ENCODE results near the gene PLAC9.
"Not testable (repeated sequence)": the region's sequence is repeated elsewhere in the genome, so short reads cannot be mapped to it uniquely, and the experiment has no call there.

PLAC9 gene

GRCh38 chr10:80132299-80133139 lies at the start of gene PLAC9:
Gene PLAC9 (plus strand): TSS chr10:80132730. CDS start chr10:80132763, 33 bp downstream.
- DNase-seq, result no peak

DNA sequence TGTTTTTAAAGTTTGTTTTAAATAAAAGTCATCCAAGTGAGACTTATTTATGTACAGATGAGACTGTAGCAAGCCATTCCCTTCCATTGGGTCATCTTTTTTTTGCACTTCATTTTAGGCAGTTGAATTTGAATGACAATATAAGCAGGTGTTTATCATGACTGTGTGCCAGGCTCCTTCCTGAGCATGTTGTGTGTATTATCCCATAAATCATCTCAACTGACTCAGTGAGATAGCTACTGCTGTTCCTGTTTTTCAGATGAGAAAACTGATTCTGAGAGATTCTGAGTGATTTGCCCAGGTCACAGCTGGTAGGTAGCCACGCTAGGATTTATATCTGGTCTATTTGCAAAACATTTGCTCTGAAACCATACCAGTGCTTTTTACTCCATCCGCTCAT lies 42.4 kb upstream of the PLAC9 start:
- DNase-seq, result no peak

- DNase-seq, result no peak
Observed at GRCh38 chr10:80094231-80094630, 38.3 kb upstream of the PLAC9 start.

DNA sequence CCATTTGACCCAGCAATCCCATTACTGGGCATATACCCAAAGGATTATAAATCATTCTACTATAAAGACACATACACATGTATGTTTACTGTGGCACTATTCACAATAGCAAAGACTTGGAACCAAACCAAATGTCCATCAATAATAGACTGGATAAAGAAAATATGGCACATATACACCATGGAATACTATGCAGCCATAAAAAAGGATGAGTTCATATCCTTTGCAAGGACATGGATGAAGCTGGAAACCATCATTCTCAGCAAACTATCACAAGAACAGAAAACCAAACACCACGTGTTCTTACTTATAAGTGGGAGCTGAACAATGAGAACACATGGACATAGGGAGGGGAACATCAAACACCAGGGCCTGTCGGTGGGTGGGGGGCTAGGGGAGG lies 34.3 kb upstream of the PLAC9 start:
- not testable (repeated sequence) for DNase-seq

GRCh38 chr10:80099295-80099694 lies 33.2 kb upstream of the PLAC9 start:
- not testable (repeated sequence) for DNase-seq

DNA sequence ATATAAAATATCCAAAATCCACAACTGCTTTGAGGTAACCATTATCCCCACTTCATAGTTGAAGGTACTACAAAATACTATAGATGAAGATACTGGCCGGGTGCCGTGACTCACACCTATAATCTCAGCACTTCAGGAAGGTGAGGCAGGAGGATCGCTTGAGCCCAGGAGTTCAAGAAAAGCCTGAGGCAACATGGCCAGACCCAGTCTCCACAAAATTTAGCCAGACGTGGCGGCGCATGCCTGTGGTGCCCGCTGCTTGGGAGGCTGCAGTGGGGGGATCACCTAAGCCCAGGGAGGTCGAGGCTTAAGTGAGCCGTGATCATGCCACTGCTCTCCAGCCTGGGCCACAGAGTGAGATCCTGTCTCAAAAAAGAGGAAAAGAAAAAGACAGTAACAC lies 32.4 kb upstream of the PLAC9 start:
- DNase-seq, result no peak

DNA sequence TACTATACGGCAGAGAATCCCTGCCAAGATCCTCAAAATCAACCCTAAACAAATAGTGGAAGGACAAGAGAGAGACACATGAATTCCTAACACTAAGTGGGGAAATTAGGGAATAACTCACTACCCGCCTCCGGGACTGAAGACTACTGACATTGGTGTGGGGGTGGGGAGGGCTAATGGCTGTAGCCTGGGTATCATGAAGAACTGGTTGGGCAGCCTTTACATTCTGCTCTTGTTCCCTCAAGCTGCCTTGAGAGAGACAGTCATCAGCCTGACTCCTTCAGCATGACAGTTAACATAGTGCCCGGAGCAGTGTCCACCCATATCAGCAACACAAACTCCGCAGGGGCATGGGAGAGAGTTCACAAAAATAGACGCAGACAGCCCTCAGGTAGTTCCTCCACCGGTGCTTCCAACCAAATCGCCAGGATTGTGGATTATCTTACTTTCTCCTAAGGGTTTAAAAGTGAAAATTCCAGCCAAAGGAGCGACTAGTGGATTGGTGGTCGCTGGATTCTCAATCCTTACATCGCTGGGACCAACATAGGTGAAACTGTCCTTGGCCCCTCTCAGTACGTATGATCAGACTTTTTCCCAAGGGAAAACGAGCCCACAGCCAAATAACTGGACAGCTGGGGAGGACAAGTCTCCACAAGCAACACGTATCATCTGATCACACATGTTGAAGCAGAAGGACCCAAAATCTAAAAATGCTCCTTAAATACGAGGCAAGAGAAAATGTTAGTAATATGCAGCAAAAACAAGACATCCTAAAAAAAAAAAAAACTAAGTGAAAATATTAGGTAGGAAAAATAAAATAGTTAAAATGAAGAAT lies 31.5 kb upstream of the PLAC9 start:
- DNase-seq, result no peak

DNA sequence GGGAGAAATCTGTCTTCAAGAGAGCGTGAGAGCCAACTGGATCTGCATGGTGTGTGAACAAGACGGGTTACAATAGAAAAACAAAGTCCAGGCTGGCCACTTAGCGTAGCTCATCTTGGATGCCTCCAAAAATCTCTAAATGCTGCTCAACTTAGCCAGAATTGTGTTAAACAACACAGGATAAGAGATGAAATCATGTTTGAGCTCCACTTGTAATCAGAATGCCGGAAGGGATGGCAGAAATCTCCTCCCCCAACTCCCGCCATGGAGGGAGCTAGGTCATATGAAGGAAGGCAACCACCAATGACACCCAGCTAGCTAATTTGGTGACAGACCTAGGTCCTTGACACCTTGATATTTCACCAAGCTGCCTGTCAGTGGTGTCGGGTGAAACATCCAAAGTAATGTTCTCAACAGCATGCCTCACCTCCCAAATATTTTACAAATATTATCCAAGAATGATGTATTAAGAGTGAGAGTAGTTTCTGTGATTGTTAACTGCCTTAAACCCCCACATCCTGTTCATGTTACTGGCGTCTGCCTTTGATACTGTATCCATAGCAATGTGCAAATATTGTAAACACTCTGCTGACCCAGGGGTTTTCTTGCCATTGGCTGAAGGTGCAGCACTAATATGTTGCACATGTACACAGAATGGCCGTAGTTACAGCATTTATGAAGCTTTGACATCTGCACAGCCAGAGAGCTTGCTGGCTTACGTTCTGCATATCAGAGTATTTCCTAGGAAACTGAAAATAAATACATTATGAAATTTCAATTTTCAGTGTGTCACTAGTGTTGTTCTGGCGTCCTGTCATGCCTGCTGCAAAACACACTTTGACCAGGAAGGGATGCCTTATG lies 28.2 kb upstream of the PLAC9 start:
- DNase-seq, result peak; percentile 64

- DNase-seq, result no peak
Observed at GRCh38 chr10:80108576-80109239, 23.8 kb upstream of the PLAC9 start.

- no peak for DNase-seq
Observed at GRCh38 chr10:80110986-80111385, 21.5 kb upstream of the PLAC9 start.

DNA sequence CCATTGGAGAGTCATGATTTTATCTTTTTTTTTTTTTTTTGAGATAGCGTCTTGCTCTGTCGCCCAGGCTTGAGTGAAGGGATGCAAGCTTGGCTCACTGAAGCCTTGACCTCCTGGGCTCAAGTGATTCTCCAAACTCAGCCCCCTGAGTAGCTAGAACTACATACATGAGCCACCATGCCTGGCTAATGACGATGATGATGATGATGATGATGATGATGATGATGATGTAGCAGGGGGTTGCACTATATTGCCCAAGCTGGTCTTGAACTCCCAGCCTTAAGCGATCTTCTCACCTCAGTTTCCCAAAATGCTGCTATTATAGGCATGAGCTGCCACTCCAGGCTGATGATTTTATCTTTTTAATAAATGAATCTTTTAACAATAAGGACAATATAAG lies 13.9 kb upstream of the PLAC9 start:
- no peak for DNase-seq

DNA sequence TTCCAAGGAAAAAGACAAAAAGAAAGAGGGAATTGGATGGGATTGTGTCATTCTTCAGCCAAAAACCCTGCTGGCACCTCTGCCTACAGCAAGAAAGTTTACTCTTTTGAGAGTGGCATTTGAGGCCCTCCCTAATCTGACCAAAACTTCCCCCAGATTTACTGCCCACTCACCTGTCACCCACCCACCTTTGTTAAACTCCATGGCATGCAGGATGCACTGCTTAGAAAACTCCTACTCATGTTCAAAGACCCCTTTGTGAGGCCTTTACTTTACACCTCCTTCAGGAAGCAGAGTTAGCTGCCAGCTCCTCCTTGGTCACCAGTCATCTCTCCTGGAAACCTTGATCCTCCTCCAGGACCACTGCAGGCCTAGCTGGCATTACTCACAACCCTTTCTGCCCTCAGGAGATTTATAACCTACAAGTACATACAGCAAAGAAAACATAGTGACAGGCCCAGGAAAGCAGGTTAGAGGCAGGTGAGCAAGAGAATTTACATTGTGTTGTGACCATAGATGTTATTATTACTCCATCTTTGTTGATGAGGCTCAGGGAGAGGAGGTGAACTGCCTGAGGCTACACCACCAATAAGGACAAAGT lies 10.3 kb upstream of the PLAC9 start:
- DNase-seq, result peak; percentile 16

DNA sequence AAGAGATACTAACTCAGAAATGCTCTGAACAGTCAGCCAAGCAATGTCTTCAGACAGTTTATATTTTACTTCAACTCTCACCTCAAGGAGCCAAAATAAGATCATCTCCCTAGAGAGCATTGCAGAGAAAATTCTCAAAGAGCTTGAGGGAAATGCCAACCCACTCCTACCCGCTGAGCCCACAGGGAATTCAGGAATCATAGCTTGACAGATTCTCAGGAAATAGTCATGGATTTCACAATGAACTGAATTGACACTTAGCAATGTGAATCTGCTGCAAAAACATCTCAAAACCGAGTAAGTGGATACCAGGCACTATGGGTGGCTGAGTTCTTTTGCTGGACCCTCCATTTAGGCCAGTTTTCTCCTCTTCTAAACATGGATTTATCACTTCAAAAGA lies 9.8 kb upstream of the PLAC9 start:
- no peak for DNase-seq

DNA sequence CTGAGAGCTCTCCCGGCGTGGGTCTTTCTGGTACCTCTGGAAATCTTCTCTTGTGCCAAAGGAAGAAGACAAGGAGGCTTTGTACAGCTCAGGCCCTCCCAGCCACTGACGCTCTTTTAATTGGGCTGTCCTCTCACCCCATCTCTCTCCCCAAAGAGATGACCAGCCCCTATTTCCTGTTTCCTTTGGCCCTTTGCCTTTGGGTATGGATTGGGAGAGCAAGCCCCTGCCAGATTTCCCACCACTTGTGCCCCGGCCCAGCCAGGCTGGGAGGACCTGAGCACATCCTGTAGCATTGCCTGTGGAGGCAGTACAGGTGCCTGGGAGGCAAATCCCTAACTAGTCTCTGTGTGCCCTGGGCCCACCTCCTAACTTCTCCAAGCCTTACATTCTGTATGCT lies 5.7 kb upstream of the PLAC9 start:
- no peak for DNase-seq

DNA sequence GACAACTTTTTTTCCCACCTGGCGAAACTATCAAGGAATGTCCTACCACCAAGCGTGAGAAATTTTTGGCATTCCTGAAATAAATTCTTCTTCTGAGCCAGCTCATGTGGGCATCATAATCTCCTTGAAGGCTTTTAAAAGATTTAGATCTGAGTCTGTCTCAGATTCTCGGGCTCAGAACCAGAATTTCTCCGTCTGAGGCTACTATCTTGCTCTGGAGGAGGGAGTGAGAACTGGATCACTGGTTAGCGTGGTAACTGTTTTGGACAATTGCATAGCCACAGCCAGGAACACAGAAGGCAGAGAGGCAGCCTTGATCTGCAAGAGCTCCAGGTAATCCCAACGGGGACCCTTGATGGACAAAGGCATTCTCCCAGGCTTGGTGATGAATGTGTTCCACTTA lies 1.0 kb upstream of the PLAC9 start:
- DNase-seq, result peak; percentile 84

DNA sequence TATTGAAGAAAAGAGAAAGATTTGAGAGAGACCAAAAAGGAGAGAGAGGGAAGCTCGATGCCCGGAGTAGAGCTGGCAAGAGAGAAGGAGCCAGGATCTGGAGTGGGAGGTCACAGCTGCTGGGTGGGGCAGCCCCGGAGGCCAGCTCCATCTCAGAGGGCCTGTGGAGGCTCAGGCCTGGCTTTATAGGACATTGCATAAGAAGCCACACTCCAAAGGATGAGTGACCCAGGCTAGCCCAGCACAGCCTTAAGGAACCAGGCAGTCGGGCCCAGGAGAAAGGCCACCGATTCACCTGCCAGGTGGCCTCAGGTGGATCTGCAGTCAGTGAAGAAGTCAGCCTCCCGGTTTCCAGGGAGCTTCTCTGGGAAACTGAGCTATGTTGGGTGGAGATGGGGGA lies 676 bp downstream of the PLAC9 start:
- DNase-seq, result no peak

DNA sequence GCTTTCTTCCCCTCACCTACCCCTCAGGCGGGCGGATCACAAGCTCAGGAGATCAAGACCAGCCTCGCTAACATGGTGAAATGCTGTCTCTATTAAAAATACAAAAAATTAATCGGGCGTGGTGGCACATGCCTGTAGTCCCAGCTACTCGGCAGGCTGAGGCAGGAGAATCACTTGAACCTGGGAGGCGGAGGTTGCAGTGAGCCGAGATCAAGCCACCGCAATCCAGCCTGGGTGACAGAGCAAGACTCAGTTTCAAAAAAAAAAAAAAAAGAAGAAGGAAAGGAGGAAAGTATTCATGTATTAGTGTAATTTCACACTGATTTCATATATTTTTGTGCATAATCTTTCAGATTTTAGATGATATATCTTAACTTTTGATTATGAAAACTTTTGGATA lies 1.2 kb downstream of the PLAC9 start:
- DNase-seq, result not testable (repeated sequence)

DNA sequence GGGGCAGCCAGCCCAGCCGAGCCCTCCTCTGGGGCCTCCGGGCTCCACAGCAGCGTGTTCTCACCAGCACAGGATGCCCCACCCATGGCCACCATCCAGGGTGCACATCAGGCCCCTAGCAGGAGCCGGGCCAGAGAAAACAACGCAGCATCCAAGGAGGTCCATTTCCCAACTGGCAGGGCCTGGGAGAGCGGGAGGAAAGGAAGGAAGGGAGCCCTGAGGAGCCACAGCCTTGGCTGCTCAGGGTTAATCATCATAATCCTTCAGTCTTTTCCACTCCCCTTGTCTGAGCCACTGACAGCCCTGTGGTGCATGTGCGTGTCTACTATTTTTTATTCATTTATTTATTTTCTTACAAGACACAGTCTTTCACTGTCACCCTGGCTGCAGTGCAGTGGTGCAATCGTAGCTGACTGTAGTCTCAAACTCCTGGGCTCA lies 3.6 kb downstream of the PLAC9 start:
- peak; percentile 24 for DNase-seq

DNA sequence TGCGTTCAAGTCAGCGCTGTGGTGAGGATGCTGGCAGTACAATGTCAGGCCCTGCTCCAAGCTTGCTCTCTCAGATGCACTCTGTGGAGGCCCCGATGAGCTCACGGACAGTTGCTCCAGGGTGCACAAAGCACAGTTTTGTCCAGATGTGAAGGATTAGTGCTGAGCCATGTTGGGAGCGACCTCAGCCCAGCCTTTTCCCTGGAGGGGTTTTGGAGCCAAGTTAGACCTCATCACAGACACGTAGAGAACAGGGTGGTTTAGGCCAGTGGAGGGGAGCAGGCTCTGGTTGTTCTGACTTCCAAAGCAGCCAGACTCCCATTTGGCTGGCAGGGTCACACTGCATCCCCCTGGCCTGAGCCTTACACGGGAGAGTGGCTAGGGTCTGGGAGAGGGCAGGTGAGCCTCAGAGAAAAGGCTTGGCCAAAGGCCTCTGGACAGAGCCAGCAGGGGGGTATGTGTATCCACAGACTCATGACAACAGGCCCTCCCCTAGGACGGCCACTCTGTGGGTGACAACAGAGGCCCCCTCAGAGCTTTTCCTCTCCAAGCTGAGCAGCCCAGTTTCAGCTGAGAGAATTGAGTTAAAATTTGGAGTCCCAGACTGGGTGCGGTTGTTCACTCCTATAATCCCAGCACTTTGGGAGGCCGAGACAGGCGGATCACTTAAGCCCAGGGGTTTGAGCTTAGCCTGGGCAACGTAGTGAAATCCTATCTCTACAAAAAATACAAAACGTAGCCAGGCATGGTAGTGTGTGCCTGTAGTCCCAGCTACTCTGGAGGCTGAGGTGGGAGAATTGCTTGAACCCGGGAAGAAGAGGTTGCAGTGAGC lies 4.7 kb downstream of the PLAC9 start:
- DNase-seq, result no peak

- DNase-seq, result no peak
Observed at GRCh38 chr10:80137920-80138319, 5.4 kb downstream of the PLAC9 start.

GRCh38 chr10:80139265-80139664 lies 6.7 kb downstream of the PLAC9 start:
- no peak for DNase-seq
